Neural cell (in vitro differentiated cells): ENCODE results near the gene MVB12A. TPM values are rescaled to one million over a fixed set of nuclear protein-coding genes. Genes with fewer than 3 reads are reported as not detected.

ENCODE experiments used
- H2AFZ ChIP-seq: fragments of 200-600, 300-800 bp; sonication (generic), shearing (Covaris generic); 2 replicates; pipeline ENCODE4 v1.6.0; 2014; ENCODE audit warnings: low read depth, mild to moderate bottlenecking, antibody characterized with exemption, low read length, moderate library complexity
- H3F3A ChIP-seq: fragments of 200-600 bp; shearing (Covaris generic); 2 replicates; pipeline ENCODE4 v1.6.1; 2016; ENCODE audit warnings: mild to moderate bottlenecking, moderate library complexity, mixed read lengths, antibody characterized with exemption, low read length; ENCODE audit not compliant: insufficient read depth, poor library complexity, severe bottlenecking
- H3K27ac ChIP-seq: fragments of 200-600, 300-800 bp; sonication (generic), shearing (Covaris generic); 2 replicates; pipeline ENCODE4 v1.5.1; 2014; ENCODE audit warnings: mild to moderate bottlenecking, low read length, moderate library complexity
- H3K27me3 ChIP-seq: fragments of 300-800, 200-600 bp; sonication (generic), shearing (Covaris generic); 2 replicates; pipeline ENCODE4 v1.6.0; 2014; ENCODE audit warnings: mild to moderate bottlenecking, low read depth, low read length, moderate library complexity; ENCODE audit not compliant: insufficient read depth
- H3K36me3 ChIP-seq: fragments of 300-800, 200-600 bp; sonication (generic), shearing (Covaris generic); 2 replicates; pipeline ENCODE4 v1.5.1; 2014; ENCODE audit warnings: mild to moderate bottlenecking, antibody characterized with exemption, low read length, moderate library complexity; ENCODE audit not compliant: insufficient read depth
- H3K4me2 ChIP-seq: fragments of 300-800, 200-600 bp; sonication (generic), shearing (Covaris generic); 2 replicates; pipeline ENCODE4 v1.6.0; 2014; ENCODE audit warnings: mild to moderate bottlenecking, low read length
- H3K4me3 ChIP-seq: fragments of 300-800, 200-600 bp; sonication (generic), shearing (Covaris generic); 2 replicates; pipeline ENCODE4 v1.5.1; 2014; ENCODE audit warnings: mild to moderate bottlenecking, low read length, moderate library complexity
- H3K79me2 ChIP-seq: fragments of 200-600 bp; shearing (Covaris generic); replicated peaks from 2 replicates; pipeline ENCODE4 v1.6.0; 2014; ENCODE audit warnings: mild to moderate bottlenecking, low read length, moderate library complexity; ENCODE audit not compliant: insufficient read depth
- H3K9ac ChIP-seq: fragments of 300-800, 200-600 bp; sonication (generic), shearing (Covaris generic); 2 replicates; pipeline ENCODE4 v1.6.1; 2016; ENCODE audit warnings: mild to moderate bottlenecking, low read length, mixed read lengths
- H3K9me2 ChIP-seq: fragments of 200-600 bp; shearing (Covaris generic); 2 replicates; pipeline ENCODE4 v1.6.1; 2016; ENCODE audit warnings: mild to moderate bottlenecking, low read length, mixed read lengths; ENCODE audit not compliant: insufficient read depth
- H3K9me3 ChIP-seq: fragments of 200-600, 300-800 bp; sonication (generic), shearing (Covaris generic); 2 replicates; pipeline ENCODE4 v1.6.1; 2016; ENCODE audit warnings: mild to moderate bottlenecking, mixed run types, low read length, moderate library complexity, mixed read lengths
- H4K20me1 ChIP-seq: fragments of 200-600 bp; shearing (Covaris generic); 2 replicates; pipeline ENCODE4 v1.6.1; 2016; ENCODE audit warnings: mild to moderate bottlenecking, mixed run types; ENCODE audit not compliant: insufficient read depth
- EP300 ChIP-seq: fragments of 450-650 bp; conservative IDR thresholded peaks from 2 replicates; pipeline ENCODE4 v1.6.1; 2014; ENCODE audit warnings: antibody characterized with exemption, mild to moderate bottlenecking, moderate library complexity; ENCODE audit not compliant: poor library complexity, severe bottlenecking
- EZH2 ChIP-seq: fragments of 200-600, 300-800 bp; shearing (Covaris generic), sonication (generic); IDR thresholded peaks from 2 replicates; pipeline ENCODE4 v1.6.1; 2014; ENCODE audit warnings: antibody characterized with exemption, low read length, borderline replicate concordance, mild to moderate bottlenecking; ENCODE audit not compliant: insufficient read depth, poor library complexity, severe bottlenecking
- MXI1 ChIP-seq: fragments of 450-650 bp; conservative IDR thresholded peaks from 2 replicates; pipeline ENCODE4 v1.6.1; 2014; ENCODE audit warnings: antibody characterized with exemption, mild to moderate bottlenecking; ENCODE audit not compliant: poor library complexity, severe bottlenecking
- POLR2AphosphoS5 ChIP-seq: IDR thresholded peaks from 2 replicates; pipeline ENCODE4 v1.6.1; 2012
- RAD21 ChIP-seq: fragments of 450-650 bp; conservative IDR thresholded peaks from 2 replicates; pipeline ENCODE4 v1.6.1; 2014; ENCODE audit warnings: antibody characterized with exemption, mild to moderate bottlenecking, moderate library complexity
- SMC3 ChIP-seq: fragments of 450-650 bp; conservative IDR thresholded peaks from 2 replicates; pipeline ENCODE4 v1.6.1; 2014; ENCODE audit warnings: antibody characterized with exemption, mild to moderate bottlenecking, moderate library complexity; ENCODE audit not compliant: poor library complexity
- TAF1 ChIP-seq: IDR thresholded peaks from 2 replicates; pipeline ENCODE4 v1.6.1; 2012; ENCODE audit warnings: low read depth
- polyA plus RNA-seq: library from polyadenylated mRNA; depleted of rRNA; stranded (reverse); fragments of >200 nt; gene quantifications from 2 replicates; pipeline ENCODE4 v1.2.3, GENCODE V29; 2014
- TF ChIP-seq, protein P1 (sequence below): IDR thresholded peaks from 2 replicates; pipeline ENCODE4 v1.6.1; 2012; ENCODE audit warnings: borderline replicate concordance
- TF ChIP-seq, protein P2 (sequence below): fragments of 450-650 bp; IDR thresholded peaks from 2 replicates; pipeline ENCODE4 v1.5.1; 2014; ENCODE audit warnings: antibody characterized with exemption, mild to moderate bottlenecking, moderate library complexity; ENCODE audit not compliant: poor library complexity, severe bottlenecking

Gene MVB12A
- polyA plus RNA-seq, 1 donor from 2014 or later: 43.8 TPM

DNA sequence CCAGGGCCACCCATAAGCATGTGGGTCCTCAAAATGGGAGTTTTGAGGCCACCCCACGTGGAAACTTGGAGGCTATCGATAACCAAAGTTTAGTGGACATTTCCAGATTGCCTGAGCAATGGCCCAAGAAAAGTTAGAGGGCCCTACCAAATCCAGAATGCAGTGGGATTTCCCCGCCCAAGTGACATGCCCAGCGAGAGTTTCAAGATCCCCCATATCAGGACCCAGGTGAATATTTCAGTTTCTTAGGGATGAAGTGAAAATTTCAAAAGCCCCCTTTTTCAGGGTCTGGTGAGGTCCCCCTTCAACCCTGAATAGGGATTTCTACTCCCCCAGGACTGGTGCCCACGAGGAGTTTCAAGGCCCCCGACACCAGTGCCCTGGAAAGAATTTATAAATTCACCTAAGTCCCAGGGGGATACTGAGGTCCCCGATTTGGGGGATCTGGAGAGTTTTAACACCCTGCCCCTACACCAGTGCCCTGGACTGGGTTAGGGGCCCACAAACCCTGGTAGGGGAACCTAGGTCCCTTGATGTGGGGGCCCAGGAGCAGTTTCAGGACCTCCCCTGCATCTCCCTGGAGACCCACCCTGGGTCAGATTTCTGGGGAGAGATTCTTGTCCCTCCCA lies 15.1 kb upstream of the MVB12A start:
- H2AFZ ChIP-seq: no peak overlapping the region
- no peak overlapping the region for H3K9ac ChIP-seq
- H3K9me2 ChIP-seq: no peaks in the 10 kb centered on the region
- no peaks in the 10 kb centered on the region for H3K27me3 ChIP-seq
- H3K27ac ChIP-seq: no peak overlapping the region
- H3K4me3 ChIP-seq: no peak overlapping the region
- no peaks in the 10 kb centered on the region for H3K9me3 ChIP-seq
- H3F3A ChIP-seq: no peaks in the 10 kb centered on the region
- no peak overlapping the region for H3K4me2 ChIP-seq
- H3K79me2 ChIP-seq: no peaks in the 10 kb centered on the region
- H4K20me1 ChIP-seq: no peaks in the 10 kb centered on the region
- no peaks in the 10 kb centered on the region for H3K36me3 ChIP-seq
- TF ChIP-seq, protein P1, sequence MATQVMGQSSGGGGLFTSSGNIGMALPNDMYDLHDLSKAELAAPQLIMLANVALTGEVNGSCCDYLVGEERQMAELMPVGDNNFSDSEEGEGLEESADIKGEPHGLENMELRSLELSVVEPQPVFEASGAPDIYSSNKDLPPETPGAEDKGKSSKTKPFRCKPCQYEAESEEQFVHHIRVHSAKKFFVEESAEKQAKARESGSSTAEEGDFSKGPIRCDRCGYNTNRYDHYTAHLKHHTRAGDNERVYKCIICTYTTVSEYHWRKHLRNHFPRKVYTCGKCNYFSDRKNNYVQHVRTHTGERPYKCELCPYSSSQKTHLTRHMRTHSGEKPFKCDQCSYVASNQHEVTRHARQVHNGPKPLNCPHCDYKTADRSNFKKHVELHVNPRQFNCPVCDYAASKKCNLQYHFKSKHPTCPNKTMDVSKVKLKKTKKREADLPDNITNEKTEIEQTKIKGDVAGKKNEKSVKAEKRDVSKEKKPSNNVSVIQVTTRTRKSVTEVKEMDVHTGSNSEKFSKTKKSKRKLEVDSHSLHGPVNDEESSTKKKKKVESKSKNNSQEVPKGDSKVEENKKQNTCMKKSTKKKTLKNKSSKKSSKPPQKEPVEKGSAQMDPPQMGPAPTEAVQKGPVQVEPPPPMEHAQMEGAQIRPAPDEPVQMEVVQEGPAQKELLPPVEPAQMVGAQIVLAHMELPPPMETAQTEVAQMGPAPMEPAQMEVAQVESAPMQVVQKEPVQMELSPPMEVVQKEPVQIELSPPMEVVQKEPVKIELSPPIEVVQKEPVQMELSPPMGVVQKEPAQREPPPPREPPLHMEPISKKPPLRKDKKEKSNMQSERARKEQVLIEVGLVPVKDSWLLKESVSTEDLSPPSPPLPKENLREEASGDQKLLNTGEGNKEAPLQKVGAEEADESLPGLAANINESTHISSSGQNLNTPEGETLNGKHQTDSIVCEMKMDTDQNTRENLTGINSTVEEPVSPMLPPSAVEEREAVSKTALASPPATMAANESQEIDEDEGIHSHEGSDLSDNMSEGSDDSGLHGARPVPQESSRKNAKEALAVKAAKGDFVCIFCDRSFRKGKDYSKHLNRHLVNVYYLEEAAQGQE: no peak
- TF ChIP-seq RAD21 (no peak), EZH2 (no peak), EP300 (no peak), TAF1 (no peak), SMC3 (no peak), MXI1 (no peak), POLR2AphosphoS5 (no peak)
- TF ChIP-seq, protein P2, sequence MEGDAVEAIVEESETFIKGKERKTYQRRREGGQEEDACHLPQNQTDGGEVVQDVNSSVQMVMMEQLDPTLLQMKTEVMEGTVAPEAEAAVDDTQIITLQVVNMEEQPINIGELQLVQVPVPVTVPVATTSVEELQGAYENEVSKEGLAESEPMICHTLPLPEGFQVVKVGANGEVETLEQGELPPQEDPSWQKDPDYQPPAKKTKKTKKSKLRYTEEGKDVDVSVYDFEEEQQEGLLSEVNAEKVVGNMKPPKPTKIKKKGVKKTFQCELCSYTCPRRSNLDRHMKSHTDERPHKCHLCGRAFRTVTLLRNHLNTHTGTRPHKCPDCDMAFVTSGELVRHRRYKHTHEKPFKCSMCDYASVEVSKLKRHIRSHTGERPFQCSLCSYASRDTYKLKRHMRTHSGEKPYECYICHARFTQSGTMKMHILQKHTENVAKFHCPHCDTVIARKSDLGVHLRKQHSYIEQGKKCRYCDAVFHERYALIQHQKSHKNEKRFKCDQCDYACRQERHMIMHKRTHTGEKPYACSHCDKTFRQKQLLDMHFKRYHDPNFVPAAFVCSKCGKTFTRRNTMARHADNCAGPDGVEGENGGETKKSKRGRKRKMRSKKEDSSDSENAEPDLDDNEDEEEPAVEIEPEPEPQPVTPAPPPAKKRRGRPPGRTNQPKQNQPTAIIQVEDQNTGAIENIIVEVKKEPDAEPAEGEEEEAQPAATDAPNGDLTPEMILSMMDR: no peak

DNA sequence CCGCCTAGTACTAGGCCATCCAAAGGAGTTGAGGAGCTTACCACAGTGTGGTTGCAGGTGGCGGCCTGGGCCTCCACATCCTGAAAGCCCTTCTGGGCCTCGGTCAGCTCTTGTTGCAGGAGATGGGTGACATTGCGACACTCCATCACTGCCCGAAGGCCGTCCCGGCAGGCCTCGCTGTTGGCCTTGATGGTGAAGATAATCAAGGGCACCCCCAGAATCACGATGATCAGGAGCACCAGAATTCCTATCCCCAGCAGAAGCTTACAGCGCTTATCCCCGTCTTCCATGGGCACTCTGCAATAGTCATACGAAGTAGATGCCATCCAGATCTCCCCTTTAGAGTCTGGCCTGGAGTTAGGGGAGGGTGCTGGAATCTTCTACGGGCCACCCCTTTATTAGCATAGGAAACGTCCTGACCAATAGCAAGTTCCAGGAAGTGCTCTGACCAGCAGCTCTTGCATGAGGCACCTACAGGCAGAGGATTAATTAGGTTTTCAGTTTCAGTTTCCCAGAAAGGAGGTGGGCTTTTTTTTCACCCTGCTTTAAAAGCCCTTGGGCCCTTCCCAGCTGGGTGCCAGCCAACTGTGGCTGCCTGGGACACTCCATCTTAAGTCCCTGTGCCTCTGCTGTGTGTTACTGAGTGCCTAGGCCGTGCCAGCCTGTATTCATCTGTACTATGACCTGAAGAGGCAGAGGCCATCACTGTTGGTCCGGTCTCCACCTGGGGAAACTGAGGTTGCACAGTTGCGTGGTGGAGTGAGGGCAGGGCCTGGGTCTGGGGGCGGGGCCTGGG lies 14.4 kb upstream of the MVB12A start, which contains the start of gene BST2:
Gene BST2, minus strand, starts transcription at position 381 of the 796 bp plus-strand sequence. Its CDS starts 55 bp downstream, at position 326.
- TF ChIP-seq, protein P1: no peak
- TF ChIP-seq, protein P2: no peak
- Histone ChIP-seq H3K36me3 (no peaks in the 10 kb centered on the region), H3K9me3 (no peaks in the 10 kb centered on the region), H3K79me2 (no peaks in the 10 kb centered on the region), H3K9me2 (no peaks in the 10 kb centered on the region), H3K27ac (no peak within 1 kb of the TSS), H2AFZ (no peak within 1 kb of the TSS), H3K27me3 (no peaks in the 10 kb centered on the region), H3F3A (no peaks in the 10 kb centered on the region), H3K4me2 (no peak within 1 kb of the TSS), H3K4me3 (no peak within 1 kb of the TSS), H4K20me1 (no peaks in the 10 kb centered on the region), H3K9ac (no peak within 1 kb of the TSS)
